ENCODE measurements around the gene LGALS13.

DNA sequence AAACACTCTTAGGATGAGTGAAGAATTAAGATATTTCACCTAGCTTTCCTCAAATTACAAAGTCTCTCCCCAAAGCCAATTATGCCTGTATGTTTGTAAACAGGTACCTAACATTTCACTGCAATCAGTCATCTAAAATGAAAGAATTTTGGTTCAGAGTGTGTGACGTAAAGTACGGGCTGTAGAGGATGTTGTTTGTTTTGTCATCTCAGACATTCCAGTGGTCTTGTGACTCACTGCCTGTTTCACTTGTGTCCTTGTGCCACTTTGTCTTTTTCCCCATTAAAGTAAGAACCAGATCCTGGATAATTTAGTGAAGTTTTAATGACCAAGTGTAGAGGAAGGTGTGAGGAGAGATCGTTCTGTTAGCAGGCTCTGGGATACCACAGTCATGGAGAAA, 33.7 kb upstream of the LGALS13 start:
- TF ChIP-seq, protein P1, sequence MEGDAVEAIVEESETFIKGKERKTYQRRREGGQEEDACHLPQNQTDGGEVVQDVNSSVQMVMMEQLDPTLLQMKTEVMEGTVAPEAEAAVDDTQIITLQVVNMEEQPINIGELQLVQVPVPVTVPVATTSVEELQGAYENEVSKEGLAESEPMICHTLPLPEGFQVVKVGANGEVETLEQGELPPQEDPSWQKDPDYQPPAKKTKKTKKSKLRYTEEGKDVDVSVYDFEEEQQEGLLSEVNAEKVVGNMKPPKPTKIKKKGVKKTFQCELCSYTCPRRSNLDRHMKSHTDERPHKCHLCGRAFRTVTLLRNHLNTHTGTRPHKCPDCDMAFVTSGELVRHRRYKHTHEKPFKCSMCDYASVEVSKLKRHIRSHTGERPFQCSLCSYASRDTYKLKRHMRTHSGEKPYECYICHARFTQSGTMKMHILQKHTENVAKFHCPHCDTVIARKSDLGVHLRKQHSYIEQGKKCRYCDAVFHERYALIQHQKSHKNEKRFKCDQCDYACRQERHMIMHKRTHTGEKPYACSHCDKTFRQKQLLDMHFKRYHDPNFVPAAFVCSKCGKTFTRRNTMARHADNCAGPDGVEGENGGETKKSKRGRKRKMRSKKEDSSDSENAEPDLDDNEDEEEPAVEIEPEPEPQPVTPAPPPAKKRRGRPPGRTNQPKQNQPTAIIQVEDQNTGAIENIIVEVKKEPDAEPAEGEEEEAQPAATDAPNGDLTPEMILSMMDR (IDR thresholded peaks at IDR 0.05; ENCODE audit: insufficient read depth, low read depth, low read length), result no peak
- no peak for TF ChIP-seq EZH2 (IDR thresholded peaks at IDR 0.05; ENCODE audit: insufficient read depth, low read length)
